IMR-90 (cell line): ENCODE measurements around the gene PGLYRP3. TPM values are rescaled to one million over a fixed set of nuclear protein-coding genes. Genes with fewer than 3 reads are reported as not detected.
A peak's percentile ranks its signal among the peaks of the same experiment; 100 is the strongest.

Experiments
- ATAC-seq: fragments of 200-7000 bp; cut with Tn5 transposase; 2 replicates; pipeline ENCODE4 v1.9.1; 2020; ENCODE audit warnings: low read depth, mild to moderate bottlenecking, moderate library complexity
- BruUV-seq: library from RNA; stranded (reverse); fragments of 400-500 nt; replicated peaks from 2 replicates; lab custom pipeline; 2021; lab: Mats Ljungman, UMichigan
- CTCF ChIA-PET: fragments of 300-600 bp; formaldehyde crosslinking; extraction: SDS; loops from one replicate; lab custom pipeline; 2021; ENCODE audit warnings: antibody characterized with exemption; lab: Yijun Ruan, JAX
- POLR2A ChIA-PET: fragments of 300-600 bp; sonication (Branson Sonifier 250); formaldehyde crosslinking; loops from one replicate; lab custom pipeline; 2022; ENCODE audit warnings: antibody characterized with exemption; ENCODE audit not compliant: unreplicated experiment; lab: Charles Lee
- DNase-seq: peaks from one replicate; pipeline ENCODE4 v3.0.0; 2013
- H2AFZ ChIP-seq: replicated peaks from 2 replicates; pipeline ENCODE3; 2013; ENCODE audit warnings: low read length, mild to moderate bottlenecking; ENCODE audit not compliant: poor library complexity
- H2AK5ac ChIP-seq: 2 replicates; pipeline ENCODE4 v1.6.1; 2013; ENCODE audit warnings: low read depth, low read length, inconsistent platforms
- H2AK9ac ChIP-seq: replicated peaks from 2 replicates; pipeline ENCODE3; 2013; ENCODE audit warnings: mild to moderate bottlenecking, low read depth, low read length, moderate library complexity; ENCODE audit not compliant: poor library complexity
- H2BK120ac ChIP-seq: 2 replicates; pipeline ENCODE4 v1.6.1; 2013; ENCODE audit warnings: low read depth, low read length, inconsistent platforms
- H2BK15ac ChIP-seq: 3 replicates; pipeline ENCODE4 v1.6.1; 2013; ENCODE audit warnings: low read depth, low read length, inconsistent platforms
- H2BK20ac ChIP-seq: 2 replicates; pipeline ENCODE4 v1.6.1; 2013; ENCODE audit warnings: low read depth, mild to moderate bottlenecking, inconsistent platforms, low read length, moderate library complexity
- H2BK5ac ChIP-seq: 2 replicates; pipeline ENCODE4 v1.6.1; 2013; ENCODE audit warnings: mild to moderate bottlenecking, low read depth, low read length, inconsistent platforms; ENCODE audit not compliant: poor library complexity, severe bottlenecking
- H3K14ac ChIP-seq: replicated peaks from 2 replicates; pipeline ENCODE4 v1.6.1; 2013; ENCODE audit warnings: low read depth, low read length, inconsistent platforms
- H3K18ac ChIP-seq: 2 replicates; pipeline ENCODE4 v1.6.1; 2013; ENCODE audit warnings: low read depth, low read length, control low read depth
- H3K23ac ChIP-seq: 2 replicates; pipeline ENCODE4 v1.6.1; 2013; ENCODE audit warnings: low read depth, low read length, inconsistent platforms
- H3K27ac ChIP-seq: 2 replicates; pipeline ENCODE4 v1.5.1; 2013; ENCODE audit warnings: mild to moderate bottlenecking, control low read depth, low read length; ENCODE audit not compliant: insufficient read depth
- H3K27me3 ChIP-seq: 2 replicates; pipeline ENCODE4 v1.6.1; 2013; ENCODE audit warnings: low read length; ENCODE audit not compliant: control insufficient read depth, insufficient read depth
- H3K36me3 ChIP-seq: 2 replicates; pipeline ENCODE4 v1.6.1; 2013; ENCODE audit warnings: low read length, mixed read lengths; ENCODE audit not compliant: control insufficient read depth, insufficient read depth
- H3K4ac ChIP-seq: 2 replicates; pipeline ENCODE4 v1.6.1; 2013; ENCODE audit warnings: low read depth, low read length, inconsistent platforms
- H3K4me1 ChIP-seq: 2 replicates; pipeline ENCODE4 v1.6.1; 2013; ENCODE audit warnings: low read length, mixed read lengths; ENCODE audit not compliant: control insufficient read depth, insufficient read depth
- H3K4me2 ChIP-seq: 2 replicates; pipeline ENCODE4 v1.6.1; 2013; ENCODE audit warnings: low read depth, mild to moderate bottlenecking, control low read depth, low read length, moderate library complexity
- H3K4me3 ChIP-seq: 2 replicates; pipeline ENCODE4 v1.5.1; 2013; ENCODE audit warnings: low read depth, mild to moderate bottlenecking, control low read depth, low read length, moderate library complexity; ENCODE audit not compliant: insufficient read depth
- H3K56ac ChIP-seq: 2 replicates; pipeline ENCODE4 v1.6.1; 2013; ENCODE audit warnings: low read length, inconsistent platforms; ENCODE audit not compliant: insufficient read depth; ENCODE audit errors: extremely low read depth
- H3K79me1 ChIP-seq, 2 experiments: 2 replicates each; pipeline ENCODE4 v1.6.1; 2013; ENCODE audit warnings: low read length in 2 of 2, inconsistent platforms in 1 of 2, low read depth in 1 of 2
- H3K9ac ChIP-seq: 2 replicates; pipeline ENCODE4 v1.6.1; 2013; ENCODE audit warnings: low read depth, low read length, control low read depth
- H3K9me1 ChIP-seq: 2 replicates; pipeline ENCODE4 v1.6.1; 2013; ENCODE audit warnings: low read length, inconsistent platforms; ENCODE audit not compliant: insufficient read depth
- H3K9me3 ChIP-seq: 2 replicates; pipeline ENCODE4 v1.6.1; 2013; ENCODE audit warnings: low read length; ENCODE audit not compliant: control insufficient read depth, insufficient read depth
- H4K20me1 ChIP-seq: 2 replicates; pipeline ENCODE4 v1.6.1; 2013; ENCODE audit warnings: low read length, inconsistent platforms; ENCODE audit not compliant: insufficient read depth
- H4K5ac ChIP-seq: 2 replicates; pipeline ENCODE4 v1.6.1; 2013; ENCODE audit warnings: mild to moderate bottlenecking, low read depth, low read length, control low read depth
- H4K8ac ChIP-seq, 2 experiments: 2 replicates each; pipeline ENCODE4 v1.6.1; 2013; ENCODE audit warnings: low read depth in 2 of 2, low read length in 2 of 2, control low read depth in 1 of 2, inconsistent platforms in 1 of 2
- H4K91ac ChIP-seq: 2 replicates; pipeline ENCODE4 v1.6.1; 2013; ENCODE audit warnings: low read depth, low read length, inconsistent platforms; ENCODE audit not compliant: insufficient read depth
- CEBPB ChIP-seq: IDR thresholded peaks from 2 replicates; pipeline ENCODE4 v1.6.1; 2012; ENCODE audit warnings: low read depth, low read length, improper control_type of control experiment
- CHD1 ChIP-seq: IDR thresholded peaks from 2 replicates; pipeline ENCODE4 v1.6.1; 2012; ENCODE audit warnings: low read depth, low read length, improper control_type of control experiment
- MAZ ChIP-seq: IDR thresholded peaks from 2 replicates; pipeline ENCODE4 v1.6.1; 2012; ENCODE audit warnings: low read depth, mild to moderate bottlenecking, low read length, improper control_type of control experiment, moderate library complexity, borderline replicate concordance
- MXI1 ChIP-seq: IDR thresholded peaks from 2 replicates; pipeline ENCODE4 v1.6.1; 2012; ENCODE audit warnings: low read depth, mild to moderate bottlenecking, low read length, moderate library complexity, borderline replicate concordance
- NFE2L2 ChIP-seq: fragments of 150-350 bp; IDR thresholded peaks from 2 replicates; pipeline ENCODE4 v1.6.1; 2016; ENCODE audit warnings: low read depth, mild to moderate bottlenecking, low read length
- WGBS, 2 experiments: methylation state at CpG; one replicate each; pipeline versions ENCODE4 v1.1.5 to v1.1.7; 2013; ENCODE audit warnings: missing lambda C conversion rate in 2 of 2; ENCODE audit not compliant: insufficient read length in 1 of 2; ENCODE audit errors: extremely low coverage in 2 of 2; 5-methylcytosine and 5-hydroxymethylcytosine counted together
- dilution Hi-C: fragments of 300-500 bp; cut with HindIII; formaldehyde crosslinking; loops from one replicate; pipeline ENCODE4 v1.14.3; 2018; ENCODE audit warnings: low sequenced_read_pairs; ENCODE audit not compliant: unreplicated experiment
- in situ Hi-C: fragments of 300-500 bp; cut with MboI; formaldehyde crosslinking; loops from 3 replicates; pipeline ENCODE4 v1.14.3; 2019; ENCODE audit warnings: low sequenced_read_pairs, inconsistent platforms, mixed read lengths
- intact Hi-C: fragments of 100-400 bp; cut with micrococcal nuclease; formaldehyde crosslinking; loops from 2 replicates; pipeline ENCODE4 v1.10.0; 2022
- polyA plus RNA-seq, 3 experiments: library from polyadenylated mRNA; depleted of rRNA; stranded (reverse); fragments of >200 nt; gene quantifications; 2 replicates each; pipeline ENCODE4 v1.2.3, GENCODE V29; 2012; ENCODE audit warnings: low replicate concordance in 1 of 3
- total RNA-seq: library from RNA; depleted of rRNA; stranded (reverse); fragments of >200 nt; gene quantifications from 2 replicates; pipeline ENCODE4 v1.2.3, GENCODE V29; 2012
- TF ChIP-seq, protein P1 (sequence below): conservative IDR thresholded peaks from 2 replicates; pipeline ENCODE4 v1.5.1; 2012; ENCODE audit warnings: mild to moderate bottlenecking, low read depth, low read length, improper control_type of control experiment
- TF ChIP-seq, protein P2 (sequence below): fragments of 150-350 bp; IDR thresholded peaks from 2 replicates; pipeline ENCODE4 v1.6.1; 2017; ENCODE audit warnings: mild to moderate bottlenecking, antibody characterized with exemption, low read length, low read depth

The PGLYRP3 gene
- total and polyA plus RNA-seq, 2 of the 4 experiments (the other 2 are of a cell fraction): not detected

DNA sequence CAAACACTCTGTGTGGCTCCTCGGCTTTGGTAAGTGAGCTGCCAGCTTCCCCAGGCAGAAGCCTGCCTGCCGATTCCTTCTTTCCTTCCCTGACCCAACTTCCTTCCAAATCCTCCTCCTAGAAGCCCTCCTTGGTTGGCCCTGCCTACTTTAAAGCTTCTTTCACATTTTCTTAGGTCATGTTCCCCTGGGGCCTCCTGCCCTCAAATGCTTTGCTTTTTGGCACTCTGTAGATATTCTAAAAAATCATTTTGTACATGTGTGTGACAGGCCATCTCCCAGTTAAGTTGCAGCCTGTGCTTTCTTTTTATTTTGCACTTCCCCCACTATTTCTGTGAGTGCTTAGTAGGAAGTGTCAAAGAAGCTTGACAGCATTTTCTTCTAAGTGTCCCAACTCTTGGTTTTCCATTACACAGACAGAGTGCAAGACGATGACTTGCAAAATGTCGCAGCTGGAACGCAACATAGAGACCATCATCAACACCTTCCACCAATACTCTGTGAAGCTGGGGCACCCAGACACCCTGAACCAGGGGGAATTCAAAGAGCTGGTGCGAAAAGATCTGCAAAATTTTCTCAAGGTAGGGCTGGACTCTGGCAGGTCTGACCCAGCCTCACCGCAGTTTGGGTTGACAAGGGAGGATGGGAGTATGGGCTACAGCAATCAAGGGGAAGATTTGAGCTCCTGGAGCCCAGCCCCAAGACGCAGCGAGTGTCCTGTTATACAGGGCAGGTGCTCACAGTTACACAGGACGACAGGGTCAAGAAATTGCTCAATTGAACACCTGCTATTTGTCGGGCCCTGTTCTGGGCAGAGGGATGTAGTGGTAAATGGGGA, 45.3 kb upstream of the PGLYRP3 start, which contains the start of gene S100A9:
TSS of gene S100A9 (plus strand) at position 2 of the 838 bp plus-strand sequence. CDS start at position 432, 430 bp downstream.
- Histone ChIP-seq H4K8ac (no peak within 1 kb of the TSS), H3K9me1 (no peaks in the 10 kb centered on the region), H3K14ac (no peak within 1 kb of the TSS), H3K9me3 (no peaks in the 10 kb centered on the region), H3K56ac (no peak within 1 kb of the TSS), H2BK5ac (no peak within 1 kb of the TSS), H4K91ac (no peak within 1 kb of the TSS), H3K4me3 (no peak within 1 kb of the TSS), H2BK15ac (no peak within 1 kb of the TSS), H3K27me3 (peaks cover 12% of the 10 kb centered on the region; the same call in 1 of the 2 replicates), H4K5ac (no peak within 1 kb of the TSS), H3K79me1 (no peaks in the 10 kb centered on the region), H3K27ac (no peak within 1 kb of the TSS), H3K9ac (no peak within 1 kb of the TSS), H2AFZ (no peak within 1 kb of the TSS), H3K18ac (no peak within 1 kb of the TSS), H3K4me1 (no peaks in the 10 kb centered on the region), H2AK5ac (no peak within 1 kb of the TSS), H4K20me1 (no peaks in the 10 kb centered on the region), H3K4me2 (no peak within 1 kb of the TSS), H3K23ac (no peak within 1 kb of the TSS), H2BK120ac (no peak within 1 kb of the TSS), H2BK20ac (no peak within 1 kb of the TSS), H3K4ac (no peak within 1 kb of the TSS), H2AK9ac (no peak within 1 kb of the TSS), H3K36me3 (no peaks in the 10 kb centered on the region)
- BruUV-seq: no TSS peak
- intact Hi-C loops (no loop called here), in situ Hi-C loops (no loop called here), dilution Hi-C loops (no loop called here)
- DNase-seq (no peak), ATAC-seq (no peak)
- POLR2A ChIA-PET: no interaction called here
- CTCF ChIA-PET: interaction anchor here (0.6 to 1.8 kb wide), 2 partner anchors 134 to 137 kb away, joined by 4 to 7 read pairs; no protein-coding TSS in a partner anchor
- TF ChIP-seq CEBPB (no peak), NFE2L2 (peak; percentile 31; the same call in 1 of the 2 replicates), MAZ (no peak), MXI1 (no peak), CHD1 (no peak)
- TF ChIP-seq, protein P1, sequence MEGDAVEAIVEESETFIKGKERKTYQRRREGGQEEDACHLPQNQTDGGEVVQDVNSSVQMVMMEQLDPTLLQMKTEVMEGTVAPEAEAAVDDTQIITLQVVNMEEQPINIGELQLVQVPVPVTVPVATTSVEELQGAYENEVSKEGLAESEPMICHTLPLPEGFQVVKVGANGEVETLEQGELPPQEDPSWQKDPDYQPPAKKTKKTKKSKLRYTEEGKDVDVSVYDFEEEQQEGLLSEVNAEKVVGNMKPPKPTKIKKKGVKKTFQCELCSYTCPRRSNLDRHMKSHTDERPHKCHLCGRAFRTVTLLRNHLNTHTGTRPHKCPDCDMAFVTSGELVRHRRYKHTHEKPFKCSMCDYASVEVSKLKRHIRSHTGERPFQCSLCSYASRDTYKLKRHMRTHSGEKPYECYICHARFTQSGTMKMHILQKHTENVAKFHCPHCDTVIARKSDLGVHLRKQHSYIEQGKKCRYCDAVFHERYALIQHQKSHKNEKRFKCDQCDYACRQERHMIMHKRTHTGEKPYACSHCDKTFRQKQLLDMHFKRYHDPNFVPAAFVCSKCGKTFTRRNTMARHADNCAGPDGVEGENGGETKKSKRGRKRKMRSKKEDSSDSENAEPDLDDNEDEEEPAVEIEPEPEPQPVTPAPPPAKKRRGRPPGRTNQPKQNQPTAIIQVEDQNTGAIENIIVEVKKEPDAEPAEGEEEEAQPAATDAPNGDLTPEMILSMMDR: no peak
- TF ChIP-seq, protein P2, sequence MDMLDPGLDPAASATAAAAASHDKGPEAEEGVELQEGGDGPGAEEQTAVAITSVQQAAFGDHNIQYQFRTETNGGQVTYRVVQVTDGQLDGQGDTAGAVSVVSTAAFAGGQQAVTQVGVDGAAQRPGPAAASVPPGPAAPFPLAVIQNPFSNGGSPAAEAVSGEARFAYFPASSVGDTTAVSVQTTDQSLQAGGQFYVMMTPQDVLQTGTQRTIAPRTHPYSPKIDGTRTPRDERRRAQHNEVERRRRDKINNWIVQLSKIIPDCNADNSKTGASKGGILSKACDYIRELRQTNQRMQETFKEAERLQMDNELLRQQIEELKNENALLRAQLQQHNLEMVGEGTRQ: no peak
- whole genome bisulfite sequencing, 2 experiments: 71% methylated on average over 8 of the region's 11 CpGs; no CpG with 5 or more reads in 1 of the 2 experiments
